Esophagus (tissue), 2 donors: ENCODE results near the gene MAP2. TPM values are rescaled to one million over a fixed set of nuclear protein-coding genes. Genes with fewer than 3 reads are reported as not detected.

ENCODE experiments used
- H3K27ac ChIP-seq, 2 donors: one replicate each; pipeline ENCODE4 v1.5.1; 2013; ENCODE audit warnings: low read depth in 2 of 2, mild to moderate bottlenecking in 2 of 2, inconsistent platforms in 1 of 2, low read length in 1 of 2, moderate library complexity in 1 of 2
- H3K27me3 ChIP-seq, 2 donors: one replicate each; pipeline ENCODE4 v1.6.1; 2013; ENCODE audit warnings: low read length in 2 of 2, control low read depth in 1 of 2, mild to moderate bottlenecking in 1 of 2; ENCODE audit not compliant: insufficient read depth in 2 of 2, control insufficient read depth in 1 of 2
- H3K36me3 ChIP-seq, 2 donors: one replicate each; pipeline ENCODE4 v1.6.1; 2013; ENCODE audit warnings: low read length in 1 of 2; ENCODE audit not compliant: control insufficient read depth in 2 of 2, insufficient read depth in 2 of 2
- H3K4me1 ChIP-seq, 2 donors: one replicate each; pipeline ENCODE4 v1.6.1; 2013; ENCODE audit warnings: low read length in 1 of 2; ENCODE audit not compliant: control insufficient read depth in 2 of 2, insufficient read depth in 2 of 2
- H3K4me3 ChIP-seq, 2 donors: one replicate each; pipeline ENCODE4 v1.5.1; 2013; ENCODE audit warnings: low read length in 2 of 2, mild to moderate bottlenecking in 2 of 2, low read depth in 1 of 2, moderate library complexity in 1 of 2
- H3K9me3 ChIP-seq, 2 donors: one replicate each; pipeline ENCODE4 v1.6.1; 2013; ENCODE audit warnings: mild to moderate bottlenecking in 2 of 2, low read depth in 1 of 2, low read length in 1 of 2, moderate library complexity in 1 of 2; ENCODE audit not compliant: control insufficient read depth in 2 of 2, insufficient read depth in 1 of 2
- WGBS, 2 donors: extraction: QIAGEN DNeasy Blood & Tissue Kit; methylation state at CpG; one replicate each; pipeline ENCODE4 v1.1.7; 2013; 5-methylcytosine and 5-hydroxymethylcytosine counted together
- polyA plus RNA-seq, 2 donors: library from polyadenylated mRNA; stranded (reverse); fragments of 200-250 nt; gene quantifications; one replicate each; pipeline ENCODE4 v1.2.3, GENCODE V29; 2013
- donor health status: healthy with polysubstance abuse.
- donor health status: Bipolar disorder and iron deficiency.

Gene MAP2
- polyA plus RNA-seq, 2 donors = 4.4 to 5.2 TPM

GRCh38 chr2:209391776-209392401 lies 32.0 kb upstream of the MAP2 start:
- no peaks in the 10 kb centered on the region for H3K27me3 ChIP-seq

DNA sequence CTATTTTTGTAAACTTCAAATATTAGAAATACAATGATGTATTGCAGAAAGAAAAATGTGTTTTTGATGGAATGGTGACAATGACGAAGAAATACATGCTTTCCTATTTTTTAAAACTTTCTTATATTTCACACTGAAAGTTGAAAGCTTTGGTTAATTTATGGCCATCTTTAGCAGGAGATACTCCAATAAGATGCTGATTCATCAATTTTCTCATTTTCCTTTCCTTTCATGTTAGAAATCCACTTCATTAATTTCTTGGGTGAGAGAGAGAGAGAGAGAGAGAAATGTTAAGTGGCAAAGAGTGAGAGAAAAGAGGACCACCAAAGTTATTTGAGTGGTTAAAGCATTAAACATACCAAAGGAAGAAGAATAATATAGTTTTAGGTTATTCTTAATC lies 28.6 kb upstream of the MAP2 start:
- WGBS, 2 donors = 86 to 87% methylated on average over 1 of the region's 1 CpG
- Histone ChIP-seq H3K36me3 (no peaks in the 10 kb centered on the region), H3K27me3 (no peaks in the 10 kb centered on the region), H3K27ac (no peak overlapping the region), H3K4me1 (no peaks in the 10 kb centered on the region), H3K4me3 (no peak overlapping the region), H3K9me3 (no peaks in the 10 kb centered on the region)

More at GRCh38 chr2:209391776-209392401, 32.0 kb upstream of the MAP2 start:
- no peaks in the 10 kb centered on the region for H3K4me1 ChIP-seq
- H3K9me3 ChIP-seq = no peaks in the 10 kb centered on the region
- no peak overlapping the region for H3K4me3 ChIP-seq
- H3K27ac ChIP-seq = no peak overlapping the region
- WGBS, 2 donors = 46 to 49% methylated on average over 3 of the region's 3 CpGs
- no peaks in the 10 kb centered on the region for H3K36me3 ChIP-seq

DNA sequence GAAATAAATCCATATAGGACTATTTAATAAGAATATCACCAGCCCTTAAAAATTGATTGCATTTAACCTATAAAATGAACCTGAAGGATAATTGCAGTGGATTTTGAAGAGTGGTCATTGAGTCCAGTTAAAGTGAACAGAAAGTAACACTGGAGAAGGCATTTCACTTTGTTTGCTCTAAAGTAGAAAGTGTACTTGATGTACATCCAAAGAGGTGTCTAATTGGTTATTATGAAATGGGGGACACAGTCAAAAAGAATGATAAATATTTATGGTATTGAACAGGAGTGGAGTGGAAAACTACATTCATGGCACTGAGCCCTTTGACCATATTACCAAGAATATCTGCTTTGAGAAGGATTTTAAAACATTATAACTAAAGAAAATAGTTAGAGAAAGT lies 28.2 kb upstream of the MAP2 start:
- Histone ChIP-seq H3K9me3 (no peaks in the 10 kb centered on the region), H3K27ac (no peak overlapping the region), H3K27me3 (no peaks in the 10 kb centered on the region), H3K36me3 (no peaks in the 10 kb centered on the region), H3K4me3 (no peak overlapping the region), H3K4me1 (no peaks in the 10 kb centered on the region)

- WGBS, 2 donors = 60 to 80% methylated on average over 2 of the region's 2 CpGs
- Histone ChIP-seq H3K27ac (no peak overlapping the region), H3K4me3 (no peak overlapping the region), H3K9me3 (no peaks in the 10 kb centered on the region), H3K27me3 (no peaks in the 10 kb centered on the region), H3K36me3 (no peaks in the 10 kb centered on the region), H3K4me1 (no peaks in the 10 kb centered on the region)
Observed at GRCh38 chr2:209398463-209398862, 25.4 kb upstream of the MAP2 start.

GRCh38 chr2:209401788-209402187 lies 22.1 kb upstream of the MAP2 start:
- Histone ChIP-seq H3K4me1 (no peaks in the 10 kb centered on the region), H3K27ac (no peak overlapping the region), H3K36me3 (no peaks in the 10 kb centered on the region), H3K27me3 (no peaks in the 10 kb centered on the region), H3K4me3 (no peak overlapping the region), H3K9me3 (no peaks in the 10 kb centered on the region)
- WGBS, 2 donors = 58 to 76% methylated on average over 3 of the region's 3 CpGs

GRCh38 chr2:209411296-209411695 lies 12.6 kb upstream of the MAP2 start:
- Histone ChIP-seq H3K9me3 (no peaks in the 10 kb centered on the region), H3K4me1 (no peaks in the 10 kb centered on the region), H3K27ac (no peak overlapping the region), H3K36me3 (no peaks in the 10 kb centered on the region), H3K4me3 (no peak overlapping the region), H3K27me3 (no peaks in the 10 kb centered on the region)
- 89 to 92% methylated on average over 1 of the region's 1 CpG for whole genome bisulfite sequencing, 2 donors

- no peaks in the 10 kb centered on the region for H3K4me1 ChIP-seq
- H3K27ac ChIP-seq = no peak overlapping the region
- WGBS, 2 donors = 69 to 77% methylated on average over 4 of the region's 4 CpGs
- H3K9me3 ChIP-seq = no peaks in the 10 kb centered on the region
- no peaks in the 10 kb centered on the region for H3K36me3 ChIP-seq
- H3K27me3 ChIP-seq = no peaks in the 10 kb centered on the region
- no peak overlapping the region for H3K4me3 ChIP-seq
Observed at GRCh38 chr2:209411718-209412117, 12.1 kb upstream of the MAP2 start.

DNA sequence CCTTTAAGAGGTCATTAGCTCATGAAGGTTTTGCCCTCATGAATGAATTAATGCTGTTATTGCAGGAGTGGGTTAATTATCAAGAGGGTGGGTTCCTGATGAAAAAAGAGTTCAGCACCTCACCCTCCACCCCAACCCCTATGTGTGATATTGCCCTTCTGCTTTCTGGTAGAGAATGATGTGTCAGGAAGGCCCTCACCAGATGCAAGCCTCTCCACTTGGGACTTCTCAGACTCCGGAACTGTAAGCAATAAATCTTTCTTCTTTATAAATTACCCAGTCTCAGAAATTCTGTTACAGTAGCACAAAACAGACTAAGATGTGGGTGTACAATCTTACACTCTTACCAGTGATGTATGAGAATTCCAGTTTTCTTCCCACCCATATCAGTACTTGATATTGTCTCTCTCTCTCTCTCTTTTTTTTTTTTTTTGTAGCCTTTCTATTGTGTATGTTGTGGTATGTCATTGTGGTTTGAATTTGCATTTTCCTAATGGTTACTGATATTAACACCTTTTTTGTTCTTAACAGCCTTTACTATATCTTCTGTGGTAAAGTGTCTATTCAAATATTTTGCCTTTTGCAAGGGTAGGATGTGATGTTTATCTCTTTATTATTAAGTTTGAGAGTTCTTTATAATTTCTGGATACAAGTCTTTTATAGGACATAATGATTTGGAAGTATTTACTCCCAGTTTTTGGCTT lies 10.4 kb upstream of the MAP2 start:
- no peaks in the 10 kb centered on the region for H3K4me1 ChIP-seq
- no peak overlapping the region for H3K4me3 ChIP-seq
- 67 to 85% methylated on average over 1 of the region's 1 CpG for WGBS, 2 donors
- no peaks in the 10 kb centered on the region for H3K9me3 ChIP-seq
- H3K27ac ChIP-seq = no peak overlapping the region
- no peaks in the 10 kb centered on the region for H3K27me3 ChIP-seq
- H3K36me3 ChIP-seq = no peaks in the 10 kb centered on the region

DNA sequence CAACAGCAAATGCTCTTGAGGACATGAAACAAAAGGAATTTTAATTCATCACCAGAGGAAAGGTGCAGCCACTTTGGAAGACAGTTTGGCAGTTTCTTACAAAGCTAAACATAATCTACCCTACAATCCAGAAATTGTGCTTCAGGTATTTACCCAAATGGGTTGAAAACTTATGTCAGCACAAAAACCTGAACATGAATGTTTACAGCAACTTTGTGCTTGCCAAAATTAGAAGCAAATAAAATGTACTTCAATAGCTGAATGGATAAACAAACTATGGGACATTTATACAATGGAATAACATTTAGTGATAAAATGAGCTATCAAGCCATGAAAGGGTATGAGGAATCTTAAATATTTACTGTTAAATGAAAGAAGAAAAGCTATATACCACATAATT lies 6.9 kb upstream of the MAP2 start:
- no peaks in the 10 kb centered on the region for H3K27me3 ChIP-seq
- no peak overlapping the region for H3K4me3 ChIP-seq
- H3K9me3 ChIP-seq = no peaks in the 10 kb centered on the region
- no peak overlapping the region for H3K27ac ChIP-seq
- no peaks in the 10 kb centered on the region for H3K4me1 ChIP-seq
- no peaks in the 10 kb centered on the region for H3K36me3 ChIP-seq

GRCh38 chr2:209422191-209422754 lies 1.6 kb upstream of the MAP2 start:
- Histone ChIP-seq H3K4me1 (no peaks in the 10 kb centered on the region), H3K36me3 (no peaks in the 10 kb centered on the region), H3K27ac (peak overlapping the region; percentile 12 to 74), H3K27me3 (no peaks in the 10 kb centered on the region), H3K4me3 (no peak overlapping the region), H3K9me3 (no peaks in the 10 kb centered on the region)
- 55 to 76% methylated on average over 6 of the region's 6 CpGs for WGBS, 2 donors
